Right lobe of liver (tissue), 4 donors: ENCODE data around the gene C2CD4C.

Source experiments
- POLR2A ChIP-seq: fragments of 450-650 bp; IDR thresholded peaks from one replicate; pipeline ENCODE4 v1.6.1; 2017; ENCODE audit warnings: antibody characterized with exemption, mild to moderate bottlenecking
- TF ChIP-seq, protein P1 (sequence below), 4 donors: fragments of 200-600 bp in 3 of 4; fragments of 450-650 bp in 1 of 4; IDR thresholded peaks; one replicate each; pipeline versions ENCODE4 v1.5.1 to v1.8.0; 2016 to 2022; ENCODE audit warnings: antibody characterized with exemption in 4 of 4, mild to moderate bottlenecking in 2 of 4
- donor health status: DM: no; HTN: no; CAD: no.
- donor health status: DM: no; HTN: no; CAD: no.
- donor health status: DM: no; HTN: yes; CAD: no.

DNA sequence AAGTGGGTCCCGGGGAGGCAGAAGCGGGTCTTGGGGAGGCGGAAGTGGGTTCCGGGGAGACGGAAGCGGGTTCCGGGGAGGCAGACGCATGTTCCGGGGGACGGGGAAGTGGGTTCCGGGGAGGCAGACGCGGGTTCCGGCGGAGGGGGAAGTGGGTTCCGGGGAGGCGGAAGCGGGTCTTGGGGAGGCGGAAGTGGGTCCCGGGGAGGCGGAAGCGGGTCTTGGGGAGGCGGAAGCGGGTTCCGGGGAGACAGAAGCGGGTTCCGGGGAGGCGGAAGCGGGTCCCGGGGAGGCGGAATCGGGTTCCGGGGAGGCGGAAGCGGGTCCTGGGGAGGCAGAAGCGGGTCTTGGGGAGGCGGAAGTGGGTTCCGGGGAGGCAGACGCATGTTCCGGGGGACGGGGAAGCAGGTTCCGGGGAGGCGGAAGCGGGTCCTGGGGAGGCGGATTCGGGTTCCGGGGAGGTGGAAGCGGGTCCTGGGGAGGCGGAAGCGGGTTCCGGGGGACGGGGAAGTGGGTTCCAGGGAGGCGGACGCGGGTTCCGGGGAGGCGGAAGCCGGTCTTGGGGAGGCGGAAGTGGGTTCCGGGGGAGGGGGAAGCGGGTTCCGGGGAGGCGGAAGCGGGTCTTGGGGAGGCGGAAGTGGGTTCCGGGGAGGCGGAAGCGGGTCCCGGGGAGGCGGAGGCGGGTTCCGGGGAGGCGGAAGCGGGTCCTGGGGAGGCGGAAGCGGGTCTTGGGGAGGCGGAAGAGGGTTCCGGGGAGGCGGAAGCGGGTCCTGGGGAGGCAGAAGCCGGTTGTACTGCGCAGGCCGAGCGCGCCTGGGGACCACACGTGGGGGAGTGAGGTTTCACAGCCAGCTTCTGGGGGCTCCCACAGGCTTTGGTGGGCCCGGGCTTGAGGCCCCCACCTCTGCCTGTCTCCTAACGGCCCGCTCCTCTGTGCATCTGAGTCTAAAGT, 49.4 kb upstream of the C2CD4C start:
- TF ChIP-seq, protein P1, sequence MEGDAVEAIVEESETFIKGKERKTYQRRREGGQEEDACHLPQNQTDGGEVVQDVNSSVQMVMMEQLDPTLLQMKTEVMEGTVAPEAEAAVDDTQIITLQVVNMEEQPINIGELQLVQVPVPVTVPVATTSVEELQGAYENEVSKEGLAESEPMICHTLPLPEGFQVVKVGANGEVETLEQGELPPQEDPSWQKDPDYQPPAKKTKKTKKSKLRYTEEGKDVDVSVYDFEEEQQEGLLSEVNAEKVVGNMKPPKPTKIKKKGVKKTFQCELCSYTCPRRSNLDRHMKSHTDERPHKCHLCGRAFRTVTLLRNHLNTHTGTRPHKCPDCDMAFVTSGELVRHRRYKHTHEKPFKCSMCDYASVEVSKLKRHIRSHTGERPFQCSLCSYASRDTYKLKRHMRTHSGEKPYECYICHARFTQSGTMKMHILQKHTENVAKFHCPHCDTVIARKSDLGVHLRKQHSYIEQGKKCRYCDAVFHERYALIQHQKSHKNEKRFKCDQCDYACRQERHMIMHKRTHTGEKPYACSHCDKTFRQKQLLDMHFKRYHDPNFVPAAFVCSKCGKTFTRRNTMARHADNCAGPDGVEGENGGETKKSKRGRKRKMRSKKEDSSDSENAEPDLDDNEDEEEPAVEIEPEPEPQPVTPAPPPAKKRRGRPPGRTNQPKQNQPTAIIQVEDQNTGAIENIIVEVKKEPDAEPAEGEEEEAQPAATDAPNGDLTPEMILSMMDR (IDR thresholded peaks at IDR 0.05), result no peak
- TF ChIP-seq POLR2A, result no peak
